NK-92 (cell line): ENCODE measurements around the gene SUPT3H.

ENCODE experiments used
- DNase-seq: peaks from one replicate; lab custom pipeline; 2025; ENCODE audit not compliant: unreplicated experiment; lab: John Stamatoyannopoulos, UW

Gene SUPT3H

GRCh38 chr6:45388328-45388727 is 10.6 kb upstream of the SUPT3H start:
- DNase-seq = no peak

- no peak for DNase-seq
Observed at GRCh38 chr6:45387236-45387635, 9.5 kb upstream of the SUPT3H start.

GRCh38 chr6:45386501-45386900 is 8.8 kb upstream of the SUPT3H start:
- no peak for DNase-seq

GRCh38 chr6:45382391-45382790 is 4.7 kb upstream of the SUPT3H start:
- no peak for DNase-seq

GRCh38 chr6:45378334-45378926 is 696 bp upstream of the SUPT3H start:
- DNase-seq = no peak

GRCh38 chr6:45377043-45377553 is 636 bp downstream of the SUPT3H start:
- no peak for DNase-seq

- DNase-seq = no peak
Observed at GRCh38 chr6:45376310-45377042, 1.3 kb downstream of the SUPT3H start.

GRCh38 chr6:45375449-45375848 is 2.3 kb downstream of the SUPT3H start:
- DNase-seq = no peak

GRCh38 chr6:45371924-45372573 is 5.7 kb downstream of the SUPT3H start:
- DNase-seq = no peak

GRCh38 chr6:45369870-45370269 is 7.9 kb downstream of the SUPT3H start:
- no peak for DNase-seq

- no peak for DNase-seq
Observed at GRCh38 chr6:45367999-45368398, 9.7 kb downstream of the SUPT3H start.

- no peak for DNase-seq
Observed at GRCh38 chr6:45366534-45366933, 11.2 kb downstream of the SUPT3H start.

- DNase-seq = no peak
Observed at GRCh38 chr6:45365036-45365435, 12.7 kb downstream of the SUPT3H start.

GRCh38 chr6:45364466-45364865 is 13.3 kb downstream of the SUPT3H start:
- no peak for DNase-seq

- no peak for DNase-seq
Observed at GRCh38 chr6:45353654-45354053, 24.1 kb downstream of the SUPT3H start.

GRCh38 chr6:45351667-45352066 is 26.1 kb downstream of the SUPT3H start:
- no peak for DNase-seq

- DNase-seq = no peak
Observed at GRCh38 chr6:45351076-45351475, 26.7 kb downstream of the SUPT3H start.

GRCh38 chr6:45350186-45350710 is 27.5 kb downstream of the SUPT3H start:
- no peak for DNase-seq

GRCh38 chr6:45344900-45345299 is 32.8 kb downstream of the SUPT3H start:
- no peak for DNase-seq

- DNase-seq = no peak
Observed at GRCh38 chr6:45328523-45328922, 49.2 kb downstream of the SUPT3H start.

- no peak for DNase-seq
Observed at GRCh38 chr6:45327956-45328522, 49.7 kb downstream of the SUPT3H start, which contains the start of gene RUNX2. Gene RUNX2, plus strand, starts transcription at chr6:45328330. Its CDS starts 397 bp downstream, at chr6:45328727.
